ENCODE measurements around the gene COL4A2. TPM values are rescaled to one million over a fixed set of nuclear protein-coding genes. Genes with fewer than 3 reads are reported as not detected.
A peak's percentile ranks its signal among the peaks of the same experiment; 100 is the strongest.
"Not testable (repeated sequence)": the region's sequence is repeated elsewhere in the genome, so short reads cannot be mapped to it uniquely, and the experiment has no call there.

The COL4A2 gene
- total and polyA plus RNA-seq, 5 experiments from 2014 or later: not detected

- H3K4me1 Mint-ChIP-seq: peaks cover 0 to 14% (median 6%) of the 10 kb centered on the region in 4 donors
- POLR2A ChIA-PET: no interaction called here
Observed at GRCh38 chr13:110306340-110306959, 634 bp upstream of the COL4A2 start.

GRCh38 chr13:110307767-110308655, 927 bp downstream of the COL4A2 start:
- H3K9me3 Mint-ChIP-seq: no peaks in the 10 kb centered on the region
- H3K27ac Mint-ChIP-seq: peak overlapping the region in 1 of 10 donors; percentile 24
- DNase-seq: no peak
- peaks cover 33 to 83% (median 64%) of the 10 kb centered on the region in 5 donors for H3K27me3 Mint-ChIP-seq
- no peak for ATAC-seq
- POLR2A ChIA-PET: no interaction called here
- peaks cover 0 to 14% (median 5%) of the 10 kb centered on the region in 4 donors for H3K4me1 Mint-ChIP-seq
- peaks cover 0 to 4% (median 0%) of the 10 kb centered on the region in 3 donors for H3K36me3 Mint-ChIP-seq
- H3K4me3 Mint-ChIP-seq: peak overlapping the region in 2 of 10 donors; percentile 9 to 35

More at GRCh38 chr13:110306340-110306959, 634 bp upstream of the COL4A2 start:
- Mint-ChIP-seq H3K27ac (no peak overlapping the region), H3K9me3 (no peaks in the 10 kb centered on the region), H3K36me3 (peaks cover 0 to 4% (median 0%) of the 10 kb centered on the region in 3 donors), H3K27me3 (peaks cover 35 to 82% (median 64%) of the 10 kb centered on the region in 5 donors), H3K4me3 (no peak overlapping the region)
- ATAC-seq (no peak), DNase-seq (no peak)

- POLR2A ChIA-PET: no interaction called here
Observed at GRCh38 chr13:110308656-110309359, 1.7 kb downstream of the COL4A2 start.

GRCh38 chr13:110309661-110310524, 2.8 kb downstream of the COL4A2 start:
- DNase-seq: no peak
- Mint-ChIP-seq H3K4me3 (no peak overlapping the region), H3K27ac (no peak overlapping the region), H3K36me3 (peaks cover 0 to 4% (median 0%) of the 10 kb centered on the region in 3 donors), H3K4me1 (peaks cover 0 to 14% (median 5%) of the 10 kb centered on the region in 4 donors), H3K9me3 (no peaks in the 10 kb centered on the region), H3K27me3 (peaks cover 31 to 73% (median 57%) of the 10 kb centered on the region in 5 donors)
- POLR2A ChIA-PET: no interaction called here
- no peak for ATAC-seq

More at GRCh38 chr13:110308656-110309359, 1.7 kb downstream of the COL4A2 start:
- H3K27me3 Mint-ChIP-seq: peaks cover 33 to 76% (median 59%) of the 10 kb centered on the region in 5 donors
- H3K9me3 Mint-ChIP-seq: no peaks in the 10 kb centered on the region
- peaks cover 0 to 4% (median 0%) of the 10 kb centered on the region in 3 donors for H3K36me3 Mint-ChIP-seq
- ATAC-seq (no peak), DNase-seq (no peak)
- H3K27ac Mint-ChIP-seq: no peak overlapping the region
- peaks cover 0 to 14% (median 5%) of the 10 kb centered on the region in 4 donors for H3K4me1 Mint-ChIP-seq
- peak overlapping the region in 2 of 10 donors; percentile 26 to 38 for H3K4me3 Mint-ChIP-seq

- no peak for ATAC-seq
- H3K9me3 Mint-ChIP-seq: no peaks in the 10 kb centered on the region
- DNase-seq: no peak
- no peak overlapping the region for H3K4me3 Mint-ChIP-seq
- peaks cover 0 to 12% (median 5%) of the 10 kb centered on the region in 4 donors for H3K4me1 Mint-ChIP-seq
- no peak overlapping the region for H3K27ac Mint-ChIP-seq
- POLR2A ChIA-PET: no interaction called here
- H3K27me3 Mint-ChIP-seq: peaks cover 27 to 71% (median 50%) of the 10 kb centered on the region in 5 donors
- peaks cover 0 to under 1% (median 0%) of the 10 kb centered on the region in 3 donors for H3K36me3 Mint-ChIP-seq
Observed at GRCh38 chr13:110310541-110311442, 3.7 kb downstream of the COL4A2 start.

GRCh38 chr13:110311443-110312338, 4.6 kb downstream of the COL4A2 start:
- Mint-ChIP-seq H3K27me3 (peaks cover 25 to 72% (median 50%) of the 10 kb centered on the region in 5 donors), H3K9me3 (no peaks in the 10 kb centered on the region)

GRCh38 chr13:110312339-110313031, 5.4 kb downstream of the COL4A2 start:
- Mint-ChIP-seq H3K4me3 (no peak overlapping the region), H3K9me3 (no peaks in the 10 kb centered on the region), H3K4me1 (peaks cover 0 to 12% (median 5%) of the 10 kb centered on the region in 4 donors), H3K36me3 (no peaks in the 10 kb centered on the region), H3K27ac (no peak overlapping the region), H3K27me3 (peaks cover 25 to 80% (median 55%) of the 10 kb centered on the region in 5 donors)
- POLR2A ChIA-PET: no interaction called here
- DNase-seq (no peak), ATAC-seq (no peak)

More at GRCh38 chr13:110311443-110312338, 4.6 kb downstream of the COL4A2 start:
- ATAC-seq (no peak), DNase-seq (no peak)
- POLR2A ChIA-PET: no interaction called here
- Mint-ChIP-seq H3K4me1 (peaks cover 0 to 12% (median 5%) of the 10 kb centered on the region in 4 donors), H3K4me3 (no peak overlapping the region), H3K27ac (no peak overlapping the region), H3K36me3 (no peaks in the 10 kb centered on the region)

- H3K9me3 Mint-ChIP-seq, DNase-seq, POLR2A ChIA-PET, H3K4me1 Mint-ChIP-seq, ATAC-seq, H3K27ac Mint-ChIP-seq, H3K4me3 Mint-ChIP-seq, H3K36me3 Mint-ChIP-seq: not testable (repeated sequence)
- H3K27me3 Mint-ChIP-seq: peaks cover 26 to 81% (median 51%) of the 10 kb centered on the region in 5 donors
Observed at GRCh38 chr13:110313261-110313660, 6.2 kb downstream of the COL4A2 start.

GRCh38 chr13:110313733-110314132, 6.6 kb downstream of the COL4A2 start:
- DNase-seq, H3K9me3 Mint-ChIP-seq, POLR2A ChIA-PET, H3K36me3 Mint-ChIP-seq, H3K27ac Mint-ChIP-seq, H3K4me1 Mint-ChIP-seq, H3K4me3 Mint-ChIP-seq, ATAC-seq: not testable (repeated sequence)
- peaks cover 25 to 80% (median 46%) of the 10 kb centered on the region in 5 donors for H3K27me3 Mint-ChIP-seq
